ENCODE measurements around the gene CTSL. TPM values are rescaled to one million over a fixed set of nuclear protein-coding genes. Genes with fewer than 3 reads are reported as not detected.
A peak's percentile ranks its signal among the peaks of the same experiment; 100 is the strongest.

CTSL gene
- total RNA-seq, 1 experiment from 2014 or later = 17.0 TPM

DNA sequence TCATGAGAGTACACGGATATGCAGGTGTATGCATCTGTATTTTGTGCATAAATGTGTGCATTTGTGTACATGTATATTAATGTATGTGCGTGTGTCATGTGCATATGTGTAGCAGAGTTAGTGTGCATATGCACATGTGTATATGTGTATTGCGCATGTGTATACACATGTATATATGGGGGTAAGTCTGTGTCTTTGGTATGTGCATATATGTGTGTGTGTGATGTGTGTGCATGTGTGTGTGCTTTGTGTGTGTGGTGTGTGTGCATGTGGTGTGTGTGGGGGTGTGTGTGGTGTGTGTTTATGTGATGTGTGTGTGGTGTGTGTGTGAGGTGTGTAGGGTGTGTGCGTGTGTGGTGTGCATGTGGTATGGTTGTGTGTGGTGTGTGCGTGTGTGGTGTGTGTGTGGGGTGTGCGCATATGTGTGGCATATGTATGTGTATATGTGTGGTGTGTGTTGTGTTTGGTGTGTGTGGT, 13.1 kb upstream of the CTSL start:
- Histone ChIP-seq H3K4me1 (ENCODE audit: insufficient read depth, low read length, poor library complexity, severe bottlenecking) (peaks cover 44% of the 10 kb centered on the region), H3K27ac (ENCODE audit: low read depth, low read length, poor library complexity, severe bottlenecking) (peak overlapping the region; percentile 41), H3K9me3 (ENCODE audit: low read depth, low read length, poor library complexity, severe bottlenecking) (no peaks in the 10 kb centered on the region), H3K27me3 (replicated peaks; ENCODE audit: insufficient read depth, low read depth, low read length, poor library complexity) (no peaks in the 10 kb centered on the region), H3K36me3 (ENCODE audit: insufficient read depth, low read length, poor library complexity, severe bottlenecking) (peaks cover 25% of the 10 kb centered on the region), H3K4me3 (ENCODE audit: low read depth, low read length, poor library complexity, severe bottlenecking) (no peak overlapping the region)
- DNase-seq (ENCODE audit: low spot score) = no peak
- POLR2A ChIA-PET (ENCODE audit: low non-redundant PET) = no interaction called here
- TF ChIP-seq CTCF (conservative IDR thresholded peaks at IDR 0.05; ENCODE audit: low read depth, low read length) = no peak
- no peak for TF ChIP-seq EZH2 (IDR thresholded peaks at IDR 0.05; ENCODE audit: borderline replicate concordance, low read depth, low read length, poor library complexity, severe bottlenecking)
- intact Hi-C loops (cut with micrococcal nuclease; ENCODE audit: unreplicated experiment) = no loop called here
- BruUV-seq (replicated peaks) = no TSS peak
- CTCF ChIA-PET = no interaction called here

GRCh38 chr9:87713278-87713987, 12.5 kb upstream of the CTSL start:
- POLR2A ChIA-PET (ENCODE audit: low non-redundant PET) = interaction anchor here (0.5 kb wide), 1 partner anchor 197 kb away, joined by 5 read pairs; no protein-coding TSS in a partner anchor
- Histone ChIP-seq H3K4me3 (ENCODE audit: low read depth, low read length, poor library complexity, severe bottlenecking) (peak overlapping the region; percentile 13), H3K36me3 (ENCODE audit: insufficient read depth, low read length, poor library complexity, severe bottlenecking) (peaks cover 19% of the 10 kb centered on the region), H3K4me1 (ENCODE audit: insufficient read depth, low read length, poor library complexity, severe bottlenecking) (peaks cover 44% of the 10 kb centered on the region), H3K9me3 (ENCODE audit: low read depth, low read length, poor library complexity, severe bottlenecking) (no peaks in the 10 kb centered on the region), H3K27ac (ENCODE audit: low read depth, low read length, poor library complexity, severe bottlenecking) (peak overlapping the region; percentile 41), H3K27me3 (replicated peaks; ENCODE audit: insufficient read depth, low read depth, low read length, poor library complexity) (no peaks in the 10 kb centered on the region)
- intact Hi-C loops (cut with micrococcal nuclease; ENCODE audit: unreplicated experiment) = no loop called here
- CTCF ChIA-PET = interaction anchor here (1.2 kb wide), 1 partner anchor 99 kb away, joined by 3 read pairs; no protein-coding TSS in a partner anchor
- TF ChIP-seq CTCF (conservative IDR thresholded peaks at IDR 0.05; ENCODE audit: low read depth, low read length) = no peak
- TF ChIP-seq EZH2 (IDR thresholded peaks at IDR 0.05; ENCODE audit: borderline replicate concordance, low read depth, low read length, poor library complexity, severe bottlenecking) = no peak
- TSS peak; percentile 22 for BruUV-seq (replicated peaks)
- DNase-seq (ENCODE audit: low spot score) = peak; percentile 68

GRCh38 chr9:87713988-87714330, 12.0 kb upstream of the CTSL start:
- H3K4me1 ChIP-seq (ENCODE audit: insufficient read depth, low read length, poor library complexity, severe bottlenecking) = peaks cover 44% of the 10 kb centered on the region
- no TSS peak for BruUV-seq (replicated peaks)
- intact Hi-C loops (cut with micrococcal nuclease; ENCODE audit: unreplicated experiment) = no loop called here

More at GRCh38 chr9:87713988-87714330, 12.0 kb upstream of the CTSL start:
- Histone ChIP-seq H3K4me3 (ENCODE audit: low read depth, low read length, poor library complexity, severe bottlenecking) (peak overlapping the region; percentile 13), H3K36me3 (ENCODE audit: insufficient read depth, low read length, poor library complexity, severe bottlenecking) (peaks cover 14% of the 10 kb centered on the region), H3K27me3 (replicated peaks; ENCODE audit: insufficient read depth, low read depth, low read length, poor library complexity) (no peaks in the 10 kb centered on the region), H3K9me3 (ENCODE audit: low read depth, low read length, poor library complexity, severe bottlenecking) (no peaks in the 10 kb centered on the region), H3K27ac (ENCODE audit: low read depth, low read length, poor library complexity, severe bottlenecking) (peak overlapping the region; percentile 41)
- TF ChIP-seq EZH2 (IDR thresholded peaks at IDR 0.05; ENCODE audit: borderline replicate concordance, low read depth, low read length, poor library complexity, severe bottlenecking) = no peak
- TF ChIP-seq CTCF (conservative IDR thresholded peaks at IDR 0.05; ENCODE audit: low read depth, low read length) = no peak
- ChIA-PET CTCF (interaction anchor here (1.2 kb wide), 1 partner anchor 98 kb away, joined by 3 read pairs; no protein-coding TSS in a partner anchor), POLR2A (ENCODE audit: low non-redundant PET) (interaction anchor here (0.5 kb wide), 1 partner anchor 197 kb away, joined by 5 read pairs; no protein-coding TSS in a partner anchor)
- no peak for DNase-seq (ENCODE audit: low spot score)

Data from A673 (cell line).